Cardiac septum (tissue), 1 donor: Measurements from ENCODE around the gene SPSB3. TPM values are rescaled to one million over a fixed set of nuclear protein-coding genes. Genes with fewer than 3 reads are reported as not detected.

Experiments used
- DNase-seq: peaks from one replicate; pipeline ENCODE4 v3.0.0-alpha.2; 2020; ENCODE audit warnings: low spot score
- intact Hi-C: fragments of 100-400 bp; cut with DNase I; formaldehyde crosslinking; loops from one replicate; pipeline ENCODE4 v1.14.0; 2022
- microRNA-seq: library from miRNA; unstranded; fragments of <30 nt; microRNA quantifications from one replicate; pipeline ENCODE4 v1.2.0, GENCODE V29; 2020
- total RNA-seq: library from RNA; stranded (reverse); fragmentation: NEBNext Ultra II Directional; extraction: Animal tissue kit (Norgen Biotek cat#: 25700); gene quantifications from one replicate; pipeline ENCODE4 v1.2.1, GENCODE V29; 2021
- donor health status: DM: no; HTN: no; CAD: no.

Gene SPSB3
- total RNA-seq, 1 donor from 2014 or later, result 24.2 TPM

- intact Hi-C loops, result no loop called here
- no peak for DNase-seq
Measured at GRCh38 chr16:1731603-1732002, 50.8 kb downstream of the SPSB3 start.

- intact Hi-C loops, result no loop called here
- DNase-seq, result no peak
Measured at GRCh38 chr16:1731073-1731472, 51.3 kb downstream of the SPSB3 start.

GRCh38 chr16:1729445-1729844, 52.9 kb downstream of the SPSB3 start:
- no peak for DNase-seq
- intact Hi-C loops, result no loop called here

GRCh38 chr16:1729026-1729425, 53.3 kb downstream of the SPSB3 start:
- intact Hi-C loops, result no loop called here
- DNase-seq, result no peak

GRCh38 chr16:1727651-1728624, 54.4 kb downstream of the SPSB3 start:
- DNase-seq, result no peak
- intact Hi-C loops, result no loop called here

Small RNA genes lying within 50 kb of the gene (microRNA-seq; reads per million reads assigned to microRNA genes)
- gene MIR3177, result 1.8 reads per million

Other genes starting within 250 kb of the SPSB3 start
- 19.8 TPM for gene TMEM204, start 248.9 kb downstream of the SPSB3 start, total RNA-seq
- 10.5 TPM for gene IFT140, start 170.5 kb downstream of the SPSB3 start, total RNA-seq
- gene CRAMP1, start 170.2 kb downstream of the SPSB3 start, total RNA-seq, result 12.4 TPM
- 26.2 TPM for gene JPT2, start 104.3 kb downstream of the SPSB3 start, total RNA-seq
- 71.4 TPM for gene MAPK8IP3, start 76.4 kb downstream of the SPSB3 start, total RNA-seq
- 31.7 TPM for gene NME3, start 11.0 kb downstream of the SPSB3 start, total RNA-seq
- 14.9 TPM for gene EME2, start 9.8 kb downstream of the SPSB3 start, total RNA-seq
- 63.4 TPM for gene MRPS34, start 9.4 kb downstream of the SPSB3 start, total RNA-seq
- gene NUBP2, start 389 bp upstream of the SPSB3 start, total RNA-seq, result 32.3 TPM
- 0.19 TPM for gene IGFALS, start 11.1 kb upstream of the SPSB3 start, total RNA-seq
- 166 TPM for gene HAGH, start 44.3 kb upstream of the SPSB3 start, total RNA-seq
- gene FAHD1, start 44.6 kb upstream of the SPSB3 start, total RNA-seq, result 20.5 TPM
- gene MEIOB, start 89.6 kb upstream of the SPSB3 start, total RNA-seq, result not detected
- gene HS3ST6, start 135.8 kb upstream of the SPSB3 start, total RNA-seq, result not detected
- 39.2 TPM for gene MSRB1, start 160.6 kb upstream of the SPSB3 start, total RNA-seq
- 202 TPM for gene RPL3L, start 172.1 kb upstream of the SPSB3 start, total RNA-seq
- 390 TPM for gene NDUFB10, start 177.0 kb upstream of the SPSB3 start, total RNA-seq
- 702 TPM for gene RPS2, start 182.3 kb upstream of the SPSB3 start, total RNA-seq
- gene RNF151, start 184.3 kb upstream of the SPSB3 start, total RNA-seq, result not detected
- gene TBL3, start 189.5 kb upstream of the SPSB3 start, total RNA-seq, result 18.3 TPM
- not detected for gene NOXO1, start 198.9 kb upstream of the SPSB3 start, total RNA-seq
- 25.5 TPM for gene GFER, start 201.6 kb upstream of the SPSB3 start, total RNA-seq
- gene SYNGR3, start 207.4 kb upstream of the SPSB3 start, total RNA-seq, result 1.8 TPM
- gene ZNF598, start 227.2 kb upstream of the SPSB3 start, total RNA-seq, result 21.9 TPM
- gene NPW, start 237.2 kb upstream of the SPSB3 start, total RNA-seq, result not detected
- 183 TPM for gene NHERF2, start 244.3 kb upstream of the SPSB3 start, total RNA-seq